Midbrain (tissue), 1 donor: ENCODE results near the gene C2orf92.

Experiments
- DNase-seq: peaks from one replicate; lab custom pipeline; 2025; lab: John Stamatoyannopoulos, UW

Gene C2orf92

DNA sequence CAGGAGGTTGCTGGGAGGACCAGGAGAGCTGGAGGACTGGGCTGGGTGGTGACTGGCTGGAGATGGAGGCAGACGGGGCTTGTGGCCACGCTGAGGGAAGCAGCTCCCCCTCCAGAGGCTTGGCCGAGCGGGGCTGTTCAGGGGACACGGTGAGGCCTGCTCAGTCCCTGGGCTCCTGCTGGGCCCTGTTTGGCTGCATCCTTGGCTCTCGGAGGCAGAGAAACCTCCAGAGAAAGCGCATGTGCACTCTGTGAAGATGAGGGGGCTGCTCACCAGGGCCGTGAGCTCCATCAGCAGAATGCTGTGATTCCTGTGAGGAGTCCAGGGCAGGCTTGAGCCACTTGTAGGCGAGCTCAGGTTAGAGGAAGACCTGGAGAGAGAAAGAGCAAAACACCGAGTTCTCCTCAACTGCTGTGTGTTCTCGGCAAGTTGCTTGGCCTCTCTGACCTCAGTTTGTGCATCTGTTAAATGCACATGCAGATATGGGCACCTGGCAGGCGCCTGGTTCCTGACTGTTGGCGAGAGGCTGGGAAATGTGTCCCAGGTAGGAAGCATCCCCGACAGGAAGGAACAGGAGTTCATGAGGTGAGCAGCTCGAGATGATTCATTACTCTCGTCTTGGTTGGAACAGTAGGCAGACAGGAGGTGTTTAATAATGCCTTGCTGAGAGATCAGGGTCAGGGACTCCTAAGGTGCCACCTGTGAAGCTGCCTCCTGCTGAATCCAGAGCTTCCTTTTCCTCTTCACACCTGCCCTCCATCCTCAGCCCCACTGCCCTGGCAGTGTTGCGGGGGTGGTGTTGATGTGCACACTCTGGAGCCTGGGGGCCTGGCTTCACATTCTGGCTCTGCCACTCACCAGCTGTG lies 44.8 kb downstream of the C2orf92 start:
- no peak for DNase-seq

DNA sequence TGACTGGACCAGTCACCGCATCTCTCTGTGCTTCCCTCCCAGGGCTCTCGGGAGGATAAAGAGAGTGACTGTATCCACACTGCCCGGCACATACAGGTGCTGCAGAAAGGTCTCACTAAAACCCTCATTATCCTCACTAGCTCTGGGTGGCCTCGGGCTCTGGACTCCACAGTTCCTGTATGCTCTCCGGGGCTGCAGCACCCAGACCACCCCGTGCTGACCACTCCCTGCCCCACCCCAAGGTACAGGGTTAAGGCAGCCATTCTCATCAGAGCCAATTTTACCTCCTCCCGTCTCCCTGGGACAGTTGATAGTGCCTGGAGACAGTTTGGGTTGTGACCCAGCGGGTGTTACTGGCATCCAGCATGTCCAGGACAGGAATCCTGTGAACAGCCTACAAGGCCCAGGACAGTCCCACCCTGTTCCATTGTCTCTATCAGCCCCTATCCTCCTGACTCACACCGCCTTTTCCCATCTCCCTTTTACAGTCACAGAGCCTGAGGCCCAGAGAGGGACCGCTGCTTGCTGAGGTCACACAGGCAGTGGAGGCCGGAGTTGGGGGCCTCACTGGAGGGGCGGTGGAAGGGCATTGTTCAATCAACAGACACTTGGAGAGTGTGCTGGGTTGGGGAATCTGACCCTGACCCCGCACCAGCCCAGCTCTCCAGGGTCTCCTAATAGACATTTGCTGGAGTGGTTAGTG lies 45.6 kb downstream of the C2orf92 start:
- no peak for DNase-seq

DNA sequence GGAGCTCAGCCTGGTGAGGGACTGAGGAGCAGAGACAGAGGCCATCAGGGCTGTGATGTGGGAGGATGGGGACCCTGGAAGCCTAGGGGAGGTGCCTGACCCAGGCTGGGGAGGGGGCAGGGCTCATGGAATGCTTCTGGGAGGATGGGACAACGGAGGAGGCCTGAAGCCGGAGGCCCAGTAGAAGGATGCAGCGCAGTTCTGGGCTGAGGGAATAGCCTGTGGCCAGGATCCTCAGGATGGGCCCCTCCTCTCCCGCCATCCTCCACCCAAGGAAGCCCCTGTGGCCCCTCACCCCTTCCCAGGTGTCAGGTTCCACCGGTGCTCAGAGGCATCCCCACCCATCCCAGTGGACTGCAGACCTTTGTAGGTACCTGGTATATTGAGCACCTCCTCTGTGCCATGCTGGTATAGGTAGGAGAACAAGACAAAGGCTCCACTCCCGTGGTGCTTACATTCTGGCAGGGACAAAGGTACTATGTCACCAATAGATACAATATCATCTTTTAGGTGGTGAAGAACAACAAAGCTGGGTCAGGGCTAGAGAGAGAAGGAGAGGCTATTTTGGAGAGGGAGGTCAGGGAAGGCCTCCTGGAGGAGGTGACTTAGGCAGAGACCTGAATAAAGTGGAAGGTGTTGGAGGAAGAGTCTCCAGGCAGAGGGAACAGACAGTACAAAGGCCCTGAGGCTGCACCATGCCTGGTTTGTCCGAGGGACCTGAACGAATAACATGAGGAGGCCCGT lies 46.6 kb downstream of the C2orf92 start:
- no peak for DNase-seq

GRCh38 chr2:97716695-97717612 lies 47.4 kb downstream of the C2orf92 start:
- no peak for DNase-seq

- no peak for DNase-seq
Measured at GRCh38 chr2:97717613-97717995, 48.1 kb downstream of the C2orf92 start.

DNA sequence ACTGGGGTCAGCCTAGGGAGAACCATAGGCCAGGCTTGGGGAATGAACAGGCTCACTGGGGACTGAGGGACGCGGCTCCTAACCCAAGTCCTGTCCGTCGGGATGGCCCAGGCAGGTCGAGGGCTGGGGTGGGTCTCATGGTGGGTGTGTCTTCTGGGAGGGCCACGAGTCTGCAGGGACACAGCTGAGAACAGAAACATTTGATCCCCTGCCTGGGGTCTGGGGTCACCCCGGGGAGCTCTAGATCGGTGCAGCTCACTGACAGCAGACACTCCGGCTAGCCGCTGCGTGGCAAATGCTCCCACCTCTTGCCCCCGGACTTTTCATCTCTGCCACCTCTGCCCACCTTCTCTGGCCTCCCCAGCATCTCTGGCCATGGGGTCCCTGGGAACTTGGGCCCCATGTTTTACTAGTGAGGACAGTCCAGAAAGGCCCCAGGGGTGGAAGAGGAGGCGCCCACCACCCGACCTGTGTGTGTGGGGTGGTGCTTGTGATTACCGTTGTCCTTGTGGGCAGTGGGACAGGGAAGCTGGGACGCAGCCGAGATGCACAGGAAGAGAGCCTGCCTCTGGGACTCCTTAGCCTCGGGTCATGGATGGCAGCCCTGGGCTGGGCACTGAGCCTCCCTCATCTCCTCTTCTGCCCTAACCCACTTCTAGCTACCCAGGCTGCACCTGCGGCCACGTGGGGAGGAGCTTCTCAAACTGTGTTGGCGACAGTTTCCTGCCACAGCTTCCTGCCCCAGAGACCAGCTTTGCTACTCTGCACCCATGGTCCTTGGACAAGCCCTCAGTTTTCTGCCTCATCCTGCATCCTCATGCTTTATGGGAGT lies 48.8 kb downstream of the C2orf92 start:
- no peak for DNase-seq

DNA sequence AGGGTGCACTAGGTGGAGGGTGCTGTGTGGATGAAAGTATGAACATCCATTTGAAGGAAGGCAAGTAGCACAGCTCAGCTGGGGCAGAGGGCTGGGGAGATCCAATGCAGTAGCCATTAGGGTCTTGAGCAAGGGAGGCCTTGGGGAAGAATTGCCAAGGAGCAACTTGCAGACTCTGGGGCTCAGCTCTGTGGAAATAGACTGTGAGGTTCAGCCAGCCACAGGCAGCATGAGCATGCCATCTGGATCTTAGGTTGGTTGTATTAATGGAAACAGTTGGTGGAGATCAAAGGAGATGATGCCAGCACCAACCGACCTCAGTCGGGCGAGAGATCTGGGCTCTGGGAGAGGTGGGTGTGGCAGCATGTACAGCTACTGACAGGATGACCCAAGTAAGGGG lies 49.4 kb downstream of the C2orf92 start:
- DNase-seq, result no peak

GRCh38 chr2:97719362-97720155 lies 50.0 kb downstream of the C2orf92 start:
- DNase-seq, result no peak

GRCh38 chr2:97720746-97721145 lies 51.2 kb downstream of the C2orf92 start:
- no peak for DNase-seq

DNA sequence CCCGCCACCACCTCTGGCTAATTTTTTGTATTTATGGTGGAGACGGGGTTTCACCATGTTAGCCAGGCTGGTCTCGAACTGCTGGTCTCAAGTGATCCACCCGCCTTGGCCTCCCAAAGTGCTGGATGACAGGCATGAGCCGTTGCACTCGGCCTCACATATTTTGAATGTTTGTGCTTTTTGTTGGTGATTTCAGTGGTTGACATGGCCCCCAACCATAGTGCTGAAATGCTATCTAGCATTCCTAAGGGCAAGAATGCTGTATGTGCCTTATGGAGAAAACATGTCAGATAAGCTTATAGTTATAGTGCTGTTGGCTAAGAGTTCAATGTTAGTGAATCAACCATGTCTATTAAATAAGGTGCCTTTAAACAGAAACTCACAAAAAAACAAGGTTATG lies 52.7 kb downstream of the C2orf92 start:
- DNase-seq, result no peak

GRCh38 chr2:97723156-97724072 lies 53.9 kb downstream of the C2orf92 start:
- no peak for DNase-seq

DNA sequence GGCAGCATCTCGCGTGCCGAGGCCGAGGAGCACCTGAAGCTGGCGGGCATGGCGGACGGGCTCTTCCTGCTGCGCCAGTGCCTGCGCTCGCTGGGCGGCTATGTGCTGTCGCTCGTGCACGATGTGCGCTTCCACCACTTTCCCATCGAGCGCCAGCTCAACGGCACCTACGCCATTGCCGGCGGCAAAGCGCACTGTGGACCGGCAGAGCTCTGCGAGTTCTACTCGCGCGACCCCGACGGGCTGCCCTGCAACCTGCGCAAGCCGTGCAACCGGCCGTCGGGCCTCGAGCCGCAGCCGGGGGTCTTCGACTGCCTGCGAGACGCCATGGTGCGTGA lies 54.5 kb downstream of the C2orf92 start:
- no peak for DNase-seq

GRCh38 chr2:97724501-97724900 lies 55.0 kb downstream of the C2orf92 start:
- no peak for DNase-seq

DNA sequence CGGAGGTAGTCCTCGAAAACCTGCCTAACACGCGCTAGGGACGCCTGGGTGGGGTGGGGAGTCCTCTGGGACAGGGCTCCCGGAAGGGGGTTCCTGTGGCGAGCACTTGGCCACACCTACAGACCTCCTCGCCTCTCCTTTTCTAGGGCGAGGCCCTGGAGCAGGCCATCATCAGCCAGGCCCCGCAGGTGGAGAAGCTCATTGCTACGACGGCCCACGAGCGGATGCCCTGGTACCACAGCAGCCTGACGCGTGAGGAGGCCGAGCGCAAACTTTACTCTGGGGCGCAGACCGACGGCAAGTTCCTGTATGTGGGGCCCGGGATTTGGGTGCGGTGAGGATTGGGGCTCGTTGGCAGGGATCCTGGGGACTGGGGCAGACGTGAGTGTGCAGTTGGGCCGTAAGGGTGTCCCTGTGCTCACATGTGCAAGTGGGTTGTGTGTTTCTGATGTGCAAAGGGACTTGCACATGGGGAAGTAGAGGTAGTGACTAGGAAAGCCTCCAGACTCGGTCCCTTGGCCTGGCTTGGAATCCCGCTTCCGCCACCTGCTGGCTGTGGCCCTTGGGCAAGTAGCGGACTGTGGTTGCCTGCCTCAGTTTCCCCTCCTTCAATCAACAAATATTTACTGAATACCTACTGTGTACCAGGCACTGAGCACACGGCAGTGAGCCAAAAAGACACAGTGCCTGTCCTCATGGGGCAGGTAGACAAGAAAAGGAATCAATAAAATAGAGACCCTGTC lies 55.6 kb downstream of the C2orf92 start:
- DNase-seq, result no peak

GRCh38 chr2:97726261-97727064 lies 57.0 kb downstream of the C2orf92 start:
- DNase-seq, result no peak

DNA sequence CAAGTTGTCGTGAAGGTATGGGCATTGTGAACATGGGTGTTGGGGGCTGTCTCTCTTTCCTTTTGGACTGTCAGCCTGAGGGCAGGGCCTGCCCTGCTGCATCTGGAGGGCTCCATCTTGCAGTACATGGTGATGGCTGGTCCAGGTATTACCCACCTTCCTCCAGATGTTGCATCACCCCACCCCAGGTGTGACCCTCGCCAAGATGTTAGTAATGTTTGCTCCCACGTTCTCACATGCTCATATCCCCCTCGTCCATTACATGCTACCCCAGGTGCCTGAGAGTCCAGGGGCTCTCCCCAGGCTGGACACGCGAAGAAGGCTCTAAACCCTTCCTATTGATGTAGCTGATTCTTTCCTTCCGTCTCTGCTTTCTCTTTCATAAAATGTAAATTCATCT lies 57.8 kb downstream of the C2orf92 start:
- no peak for DNase-seq

DNA sequence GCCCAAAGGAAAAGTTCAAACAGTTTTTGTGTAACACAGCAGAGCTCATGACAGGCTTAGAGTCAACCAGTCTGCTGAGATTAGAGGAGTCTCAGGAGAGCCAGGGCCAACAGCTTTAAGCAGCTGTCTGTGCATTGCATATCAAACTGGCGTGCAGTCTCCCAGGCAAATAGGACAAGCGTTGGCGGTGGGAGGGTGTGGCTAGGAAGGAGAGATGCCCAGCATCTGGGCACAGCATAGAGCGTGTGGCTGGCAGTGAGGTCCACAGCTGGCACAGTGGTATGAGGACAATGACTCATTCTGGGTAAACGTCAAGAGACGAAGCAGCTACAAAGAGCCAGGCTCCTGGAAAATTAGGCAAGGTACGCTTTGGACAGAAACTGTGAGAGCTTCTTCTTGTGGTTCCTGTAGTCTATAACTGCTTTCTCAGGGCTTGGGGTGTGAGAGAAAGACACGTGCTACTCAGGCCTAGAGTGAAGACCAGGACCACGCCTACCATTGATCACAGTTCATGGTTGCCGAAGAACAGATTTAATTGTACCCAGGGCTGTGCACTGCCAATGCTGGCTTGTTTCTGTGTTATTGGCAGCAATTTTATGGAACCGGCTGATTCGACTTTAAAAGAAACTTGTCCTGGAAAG lies 58.7 kb downstream of the C2orf92 start:
- no peak for DNase-seq
